Bronchial epithelial cell (primary cell): ENCODE measurements around the gene SDCCAG8. TPM values are rescaled to one million over a fixed set of nuclear protein-coding genes. Genes with fewer than 3 reads are reported as not detected.
A peak's percentile ranks its signal among the peaks of the same experiment; 100 is the strongest.

Source experiments
- DNase-seq: peaks from one replicate; pipeline ENCODE4 v3.0.0-alpha.2; 2010; ENCODE audit warnings: low read depth
- FAIRE-seq: peaks from 2 replicates; lab custom pipeline; 2011; peaks lifted over from hg19 to GRCh38; lab: Jason Lieb, UNC
- H3K27me3 ChIP-seq: 2 replicates; pipeline ENCODE4 v1.5.1; 2011; ENCODE audit warnings: low read length; ENCODE audit not compliant: control insufficient read depth, insufficient read depth
- H3K36me3 ChIP-seq: 2 replicates; pipeline ENCODE4 v1.5.1; 2011; ENCODE audit warnings: low read length; ENCODE audit not compliant: control insufficient read depth, insufficient read depth
- H3K4me3 ChIP-seq: 2 replicates; pipeline ENCODE4 v1.5.1; 2011; ENCODE audit warnings: mild to moderate bottlenecking, low read depth, low read length, control low read depth
- total RNA-seq: library from RNA; depleted of rRNA; stranded (reverse); fragments of >200 nt; gene quantifications from 2 replicates; pipeline ENCODE4 v1.2.1, GENCODE V29; 2014
- TF ChIP-seq, protein P1 (sequence below): IDR thresholded peaks from 2 replicates; pipeline ENCODE4 v1.5.1; 2011; ENCODE audit warnings: mild to moderate bottlenecking, moderate library complexity, low read length, control low read depth, inconsistent platforms; ENCODE audit not compliant: insufficient read depth, severe bottlenecking

Gene SDCCAG8
- total RNA-seq, 1 donor from 2014 or later = 32.4 TPM

- Histone ChIP-seq H3K27me3 (no peaks in the 10 kb centered on the region), H3K36me3 (no peaks in the 10 kb centered on the region), H3K4me3 (no peak overlapping the region)
- peak; percentile 34 for DNase-seq
- TF ChIP-seq, protein P1, sequence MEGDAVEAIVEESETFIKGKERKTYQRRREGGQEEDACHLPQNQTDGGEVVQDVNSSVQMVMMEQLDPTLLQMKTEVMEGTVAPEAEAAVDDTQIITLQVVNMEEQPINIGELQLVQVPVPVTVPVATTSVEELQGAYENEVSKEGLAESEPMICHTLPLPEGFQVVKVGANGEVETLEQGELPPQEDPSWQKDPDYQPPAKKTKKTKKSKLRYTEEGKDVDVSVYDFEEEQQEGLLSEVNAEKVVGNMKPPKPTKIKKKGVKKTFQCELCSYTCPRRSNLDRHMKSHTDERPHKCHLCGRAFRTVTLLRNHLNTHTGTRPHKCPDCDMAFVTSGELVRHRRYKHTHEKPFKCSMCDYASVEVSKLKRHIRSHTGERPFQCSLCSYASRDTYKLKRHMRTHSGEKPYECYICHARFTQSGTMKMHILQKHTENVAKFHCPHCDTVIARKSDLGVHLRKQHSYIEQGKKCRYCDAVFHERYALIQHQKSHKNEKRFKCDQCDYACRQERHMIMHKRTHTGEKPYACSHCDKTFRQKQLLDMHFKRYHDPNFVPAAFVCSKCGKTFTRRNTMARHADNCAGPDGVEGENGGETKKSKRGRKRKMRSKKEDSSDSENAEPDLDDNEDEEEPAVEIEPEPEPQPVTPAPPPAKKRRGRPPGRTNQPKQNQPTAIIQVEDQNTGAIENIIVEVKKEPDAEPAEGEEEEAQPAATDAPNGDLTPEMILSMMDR = no peak
- no peak for FAIRE-seq
Observed at GRCh38 chr1:243542739-243543415, 287.0 kb downstream of the SDCCAG8 start.

DNA sequence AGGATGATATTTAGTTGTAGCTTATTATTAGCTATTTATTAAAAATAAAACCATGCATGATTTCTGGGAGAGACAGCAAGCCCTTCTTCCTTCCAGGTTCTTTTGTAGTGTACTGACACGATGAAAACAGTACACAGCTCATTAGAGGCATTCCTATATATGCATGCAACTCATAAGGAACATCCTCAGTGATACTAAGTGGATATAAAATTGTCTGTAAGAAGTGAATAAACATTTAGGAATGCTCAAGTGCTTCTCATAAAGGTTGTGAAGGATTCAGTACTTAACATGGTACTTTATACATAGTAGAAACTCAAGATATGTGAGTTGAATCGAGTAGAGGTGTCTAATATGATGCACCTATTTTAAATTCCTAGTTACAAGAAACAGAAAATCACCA is 287.7 kb downstream of the SDCCAG8 start:
- Histone ChIP-seq H3K4me3 (no peak overlapping the region), H3K27me3 (no peaks in the 10 kb centered on the region), H3K36me3 (no peaks in the 10 kb centered on the region)
- DNase-seq (no peak), FAIRE-seq (no peak)
- TF ChIP-seq, protein P1 = no peak

DNA sequence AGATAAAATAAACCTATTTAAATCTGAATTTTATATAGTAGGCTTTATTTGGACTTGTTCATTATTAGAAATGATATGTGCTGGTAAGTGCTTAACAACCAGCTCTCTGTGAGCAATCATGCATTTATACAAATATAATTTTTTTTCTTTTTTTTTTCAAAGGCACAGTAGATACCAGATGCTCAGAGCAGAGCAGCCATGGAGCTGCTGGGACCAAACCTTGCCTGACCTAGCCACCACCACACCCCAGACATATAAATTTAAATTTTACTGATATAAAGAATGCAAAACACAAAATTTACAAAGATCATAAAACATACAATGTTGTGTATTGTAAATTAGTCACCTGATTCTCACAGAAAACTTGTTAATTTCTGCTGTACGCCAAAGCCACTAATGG is 290.6 kb downstream of the SDCCAG8 start:
- FAIRE-seq (no peak), DNase-seq (no peak)
- Histone ChIP-seq H3K36me3 (no peaks in the 10 kb centered on the region), H3K27me3 (no peaks in the 10 kb centered on the region), H3K4me3 (no peak overlapping the region)
- TF ChIP-seq, protein P1 = no peak

DNA sequence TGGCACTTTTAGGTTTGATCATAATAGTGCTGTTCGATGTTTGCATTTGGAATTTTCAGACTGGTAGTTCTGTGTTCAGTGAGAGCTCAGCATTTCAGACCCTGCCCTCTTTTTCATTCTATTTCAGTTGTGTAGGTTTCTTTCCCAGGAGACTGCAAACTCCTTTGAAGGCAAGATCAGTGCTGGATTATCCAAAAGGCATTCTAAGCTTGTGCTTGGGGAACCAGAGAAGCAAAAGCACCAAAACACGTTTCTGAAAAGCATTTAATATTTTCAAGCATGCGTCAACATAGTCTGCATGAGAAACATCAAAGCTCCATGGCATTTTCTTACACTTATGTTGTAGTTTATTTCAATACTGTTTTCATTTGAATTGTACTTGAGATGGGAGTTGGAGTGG is 292.1 kb downstream of the SDCCAG8 start:
- no peaks in the 10 kb centered on the region for H3K27me3 ChIP-seq
- no peak overlapping the region for H3K4me3 ChIP-seq
- no peaks in the 10 kb centered on the region for H3K36me3 ChIP-seq
- FAIRE-seq = no peak
- no peak for DNase-seq
- TF ChIP-seq, protein P1 = no peak

DNA sequence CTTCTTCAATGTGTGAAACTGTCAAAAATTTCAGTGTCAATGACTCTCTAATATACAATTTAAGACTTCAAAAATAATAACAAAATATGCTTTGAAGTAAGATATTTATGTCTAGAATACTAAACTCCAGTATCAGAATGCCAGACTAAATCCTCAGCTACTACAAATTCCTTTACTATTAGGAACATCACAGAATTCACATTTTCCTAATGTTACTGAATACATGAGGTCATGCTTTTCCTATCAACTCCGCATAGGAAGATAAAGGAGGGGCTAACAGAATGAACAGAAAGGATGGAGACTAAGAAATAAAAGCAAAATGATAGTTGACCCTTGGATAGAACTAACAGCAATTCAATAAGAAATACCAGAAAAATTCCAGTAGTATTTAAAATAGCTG is 292.7 kb downstream of the SDCCAG8 start:
- H3K27me3 ChIP-seq = no peaks in the 10 kb centered on the region
- DNase-seq (no peak), FAIRE-seq (no peak)
- TF ChIP-seq, protein P1 = no peak
- no peak overlapping the region for H3K4me3 ChIP-seq
- no peaks in the 10 kb centered on the region for H3K36me3 ChIP-seq

GRCh38 chr1:243549108-243549507 is 293.3 kb downstream of the SDCCAG8 start:
- Histone ChIP-seq H3K36me3 (no peaks in the 10 kb centered on the region), H3K4me3 (no peak overlapping the region), H3K27me3 (no peaks in the 10 kb centered on the region)
- peak; percentile 84 for DNase-seq
- TF ChIP-seq, protein P1 = no peak
- no peak for FAIRE-seq
